ENCODE measurements around the gene NACAD.

The NACAD gene

GRCh38 chr7:45106820-45107219 lies 18.1 kb upstream of the NACAD start (continued):
- TF ChIP-seq ZNF488 (tag by site-specific recombination; IDR thresholded peaks at IDR 0.05): no peak

- ChIA-PET POLR2A (no interaction called here), CTCF (interaction anchor here (0.6 to 1.2 kb wide), 2 partner anchors 13 to 30 kb away, joined by 3 read pairs; no protein-coding TSS in a partner anchor)
- no peak overlapping the region for H3K4me3 ChIP-seq (ENCODE audit: low read depth, low read length)
- H3K4me1 ChIP-seq (ENCODE audit: control insufficient read depth, insufficient read depth, low read length): no peaks in the 10 kb centered on the region
- no peak for TF ChIP-seq ZNF560 (tag by site-specific recombination; IDR thresholded peaks at IDR 0.05; ENCODE audit: borderline replicate concordance)
- TF ChIP-seq ZNF664 (tag by site-specific recombination; IDR thresholded peaks at IDR 0.05): 0 out of 2 replicates have a peak, but pooled peaks have one; percentile 17
- no peak overlapping the region for H3K27ac ChIP-seq (ENCODE audit: extremely low read depth, low read depth, low read length)
- no peaks in the 10 kb centered on the region for H3K9me3 ChIP-seq (ENCODE audit: control insufficient read depth, insufficient read depth, low read depth, low read length)
- peaks cover 10 to 88% of the 10 kb centered on the region in 2 experiments for H3K36me3 ChIP-seq (ENCODE audit: control insufficient read depth in 2 of 2, insufficient read depth in 1 of 2, low read length in 2 of 2)
Observed at GRCh38 chr7:45105588-45106188, 16.9 kb upstream of the NACAD start.

GRCh38 chr7:45104844-45105587 lies 16.2 kb upstream of the NACAD start:
- Histone ChIP-seq H3K9me3 (ENCODE audit: control insufficient read depth, insufficient read depth, low read depth, low read length) (no peaks in the 10 kb centered on the region), H3K36me3 (ENCODE audit: control insufficient read depth in 2 of 2, insufficient read depth in 1 of 2, low read length in 2 of 2) (peaks cover 10 to 94% of the 10 kb centered on the region in 2 experiments), H3K4me3 (ENCODE audit: low read depth, low read length) (no peak overlapping the region), H3K4me1 (ENCODE audit: control insufficient read depth, insufficient read depth, low read length) (no peaks in the 10 kb centered on the region), H3K27ac (ENCODE audit: extremely low read depth, low read depth, low read length) (no peak overlapping the region)
- POLR2A ChIA-PET: no interaction called here
- CTCF ChIA-PET: interaction anchor here (0.6 to 1.2 kb wide), 2 partner anchors 12 to 31 kb away, joined by 3 read pairs; no protein-coding TSS in a partner anchor
- peak; percentile 81 for TF ChIP-seq SCRT1 (tag by site-specific recombination; IDR thresholded peaks at IDR 0.05; ENCODE audit: borderline replicate concordance)
- TF ChIP-seq ZNF596 (tag by site-specific recombination; IDR thresholded peaks at IDR 0.05): no peak
- TF ChIP-seq ZBTB8A (tag by site-specific recombination; IDR thresholded peaks at IDR 0.05): no peak
- TF ChIP-seq MZF1 (tag by site-specific recombination; IDR thresholded peaks at IDR 0.05; ENCODE audit: borderline replicate concordance): no peak
- no peak for TF ChIP-seq ZBTB26 (tag by site-specific recombination; optimal IDR thresholded peaks at IDR 0.05)
- no peak for TF ChIP-seq ZNF10 (tag by site-specific recombination; IDR thresholded peaks at IDR 0.05)
- peak; percentile 90 for TF ChIP-seq SCRT2 (tag by site-specific recombination; IDR thresholded peaks at IDR 0.05)

- POLR2A ChIA-PET: interaction anchor here (0.9 kb wide), 1 partner anchor 103 kb away, joined by 3 read pairs; no protein-coding TSS in a partner anchor
- Histone ChIP-seq H3K9me3 (ENCODE audit: control insufficient read depth, insufficient read depth, low read depth, low read length) (no peaks in the 10 kb centered on the region), H3K27ac (ENCODE audit: extremely low read depth, low read depth, low read length) (no peak overlapping the region), H3K36me3 (ENCODE audit: control insufficient read depth in 2 of 2, insufficient read depth in 1 of 2, low read length in 2 of 2) (peaks cover 10 to 100% of the 10 kb centered on the region in 2 experiments), H3K4me1 (ENCODE audit: control insufficient read depth, insufficient read depth, low read length) (no peaks in the 10 kb centered on the region), H3K4me3 (ENCODE audit: low read depth, low read length) (no peak overlapping the region)
- CTCF ChIA-PET: interaction anchor here (1.0 to 1.2 kb wide), 2 partner anchors 31 to 32 kb away, joined by 3 read pairs; no protein-coding TSS in a partner anchor
- no peak for TF ChIP-seq ZBTB6 (tag by site-specific recombination; IDR thresholded peaks at IDR 0.05)
- TF ChIP-seq HOXC10 (CRISPR knock-in tag; IDR thresholded peaks at IDR 0.05): no peak
- no peak for TF ChIP-seq ZBTB1 (tag by site-specific recombination; IDR thresholded peaks at IDR 0.05)
- no peak for TF ChIP-seq ZNF274 (IDR thresholded peaks at IDR 0.05; ENCODE audit: low read length)
- no peak for TF ChIP-seq ZNF274 (tag by site-specific recombination; IDR thresholded peaks at IDR 0.05; ENCODE audit: borderline replicate concordance)
- no peak for TF ChIP-seq ZNF157 (tag by site-specific recombination; IDR thresholded peaks at IDR 0.05)
- TF ChIP-seq ZNF776 (tag by site-specific recombination; IDR thresholded peaks at IDR 0.05; ENCODE audit: borderline replicate concordance): no peak
- no peak for TF ChIP-seq HOXD13 (CRISPR knock-in tag; IDR thresholded peaks at IDR 0.05; ENCODE audit: borderline replicate concordance)
- TF ChIP-seq ZNF692 (tag by site-specific recombination; IDR thresholded peaks at IDR 0.05): no peak
Observed at GRCh38 chr7:45103958-45104843, 15.4 kb upstream of the NACAD start.

Data from HEK293 (cell line).